HG02870 (cell line): Measurements from ENCODE around the gene FAM216A.
"Not testable (repeated sequence)": the region's sequence is repeated elsewhere in the genome, so short reads cannot be mapped to it uniquely, and the experiment has no call there.

Experiments used
- ATAC-seq: cut with Tn5 transposase; IDR thresholded peaks from one replicate; pipeline ENCODE4 v1.9.1; 2021; ENCODE audit warnings: mild to moderate bottlenecking, moderate library complexity; ENCODE audit not compliant: unreplicated experiment

The FAM216A gene

GRCh38 chr12:110498984-110499706 is 30.5 kb downstream of the FAM216A start:
- ATAC-seq: no peak

DNA sequence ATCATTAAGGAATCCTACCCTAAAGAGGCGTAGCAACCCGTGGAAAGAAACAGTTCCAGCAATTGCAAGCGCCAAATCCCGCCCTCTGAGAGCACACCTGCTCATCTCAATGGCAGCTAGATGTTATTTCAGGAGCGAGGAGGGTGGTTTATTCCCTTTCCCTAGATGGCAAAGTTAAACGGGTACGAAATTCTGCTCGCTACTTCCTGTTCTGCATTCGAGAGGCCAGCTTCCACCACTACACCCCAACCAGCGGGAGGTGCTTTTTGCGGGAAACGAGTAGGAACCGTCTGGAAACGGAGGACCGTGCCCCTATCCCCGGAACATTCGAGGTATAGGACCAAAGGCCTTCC is 32.7 kb downstream of the FAM216A start:
- ATAC-seq: peak; percentile 15

GRCh38 chr12:110501752-110502738 is 33.4 kb downstream of the FAM216A start, which contains the start of the genes RAD9B and VPS29:
TSS of gene RAD9B (plus strand) at chr12:110502331. CDS start at chr12:110502338, 7 bp downstream.
TSS of gene VPS29 (minus strand) at chr12:110502111. CDS start at chr12:110502051, 60 bp downstream.
- peak; percentile 86 for ATAC-seq

DNA sequence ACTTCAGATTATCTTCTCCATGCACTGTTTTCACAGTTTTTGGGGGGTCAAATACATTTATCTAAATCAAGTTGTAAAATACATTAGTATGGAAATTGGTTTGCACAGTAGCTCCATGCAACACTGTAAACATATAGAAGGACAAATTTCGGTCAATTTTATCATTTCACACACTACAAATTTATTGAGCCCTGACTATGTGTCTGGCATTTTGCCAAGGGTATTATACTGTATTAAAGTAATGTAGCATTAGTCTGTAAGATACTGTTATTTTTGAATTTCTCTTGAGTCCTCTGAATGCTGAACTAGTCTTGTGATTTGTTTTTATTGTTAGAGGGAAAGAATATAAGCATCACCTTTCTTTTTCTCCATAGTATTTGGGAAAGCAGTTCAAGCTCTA is 34.8 kb downstream of the FAM216A start:
- no peak for ATAC-seq

GRCh38 chr12:110505332-110505731 is 36.7 kb downstream of the FAM216A start:
- ATAC-seq: no peak

- ATAC-seq: no peak
These were observed 39.5 kb downstream of the FAM216A start for GRCh38 chr12:110508071-110508586.

- no peak for ATAC-seq
These were observed 45.2 kb downstream of the FAM216A start for GRCh38 chr12:110513842-110514241.

DNA sequence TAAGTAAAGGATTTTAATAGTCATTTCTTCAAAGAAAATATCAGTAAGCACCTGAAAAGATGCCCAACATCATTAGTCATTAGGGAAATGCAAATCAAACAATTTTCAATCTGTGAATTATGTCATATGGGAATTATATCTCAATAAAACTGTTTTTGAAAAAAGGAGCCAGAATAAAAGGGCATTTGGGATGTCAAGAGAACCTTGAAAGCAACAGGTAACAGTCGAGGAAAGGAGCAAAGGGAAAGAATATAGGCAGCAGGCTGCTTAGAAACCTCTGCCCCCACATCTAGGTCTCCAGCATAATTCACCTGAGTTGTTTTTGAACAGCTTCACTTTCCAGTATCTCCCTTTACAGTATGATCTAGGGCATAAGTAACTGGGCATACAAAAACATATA is 45.7 kb downstream of the FAM216A start:
- ATAC-seq: no peak

- no peak for ATAC-seq
These were observed 48.4 kb downstream of the FAM216A start for GRCh38 chr12:110516995-110517394.

DNA sequence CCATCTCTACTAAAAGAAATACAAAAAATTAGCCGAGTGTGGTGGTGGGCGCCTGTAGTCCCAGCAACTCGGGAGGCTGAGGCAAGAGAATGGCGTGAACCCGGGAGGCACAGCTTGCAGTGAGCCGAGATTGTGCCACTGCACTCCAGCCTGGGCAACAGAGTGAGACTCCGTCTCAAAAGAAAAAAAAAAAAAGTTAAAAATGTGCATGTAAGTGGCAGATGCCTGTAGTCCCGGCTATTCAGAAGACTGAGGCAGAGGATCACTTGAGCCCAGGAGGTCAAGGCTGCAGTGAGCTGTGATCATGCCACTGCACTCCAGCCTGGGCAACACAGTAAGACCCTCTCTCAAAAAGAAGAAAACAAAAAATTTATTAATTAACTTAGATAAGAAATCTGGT is 49.4 kb downstream of the FAM216A start:
- ATAC-seq: not testable (repeated sequence)

DNA sequence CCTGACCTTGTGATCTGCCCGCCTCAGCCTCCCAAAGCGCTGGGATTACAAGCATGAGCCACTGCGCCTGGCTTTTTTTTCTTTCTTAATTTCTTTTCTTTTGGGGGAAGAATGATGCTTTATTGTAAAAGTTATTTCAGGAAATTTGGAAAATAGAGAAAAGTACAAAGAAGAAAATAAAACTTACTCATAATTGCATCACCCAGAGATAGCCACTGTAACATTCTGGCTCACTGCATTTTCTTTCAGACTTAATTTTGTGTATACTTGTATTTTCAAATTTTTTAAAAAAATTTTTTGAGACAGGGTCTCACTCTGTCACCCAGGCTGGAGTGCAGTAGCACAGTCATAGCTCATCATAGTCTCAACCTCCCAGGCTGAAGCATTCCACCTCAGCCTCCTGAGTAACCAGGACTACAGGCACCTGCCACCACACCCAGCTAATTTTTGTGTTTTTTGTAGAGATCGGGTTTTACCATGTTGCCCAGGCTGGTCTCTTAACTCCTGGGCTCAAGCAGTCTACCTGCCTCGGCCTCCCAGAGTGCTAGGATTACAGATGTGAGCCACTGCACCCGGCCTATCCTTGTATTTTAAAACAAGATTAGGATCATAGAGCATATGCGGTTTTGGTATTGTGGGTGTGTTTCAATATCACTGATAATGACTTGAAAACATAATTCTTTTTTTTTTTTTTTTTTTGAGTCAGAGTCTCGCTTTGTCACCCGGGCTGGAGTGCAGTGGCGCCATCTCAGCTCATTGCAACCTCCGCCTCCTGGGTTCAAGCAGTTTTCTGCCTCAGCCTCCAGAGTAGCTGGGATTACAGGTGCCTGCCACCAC is 52.4 kb downstream of the FAM216A start:
- not testable (repeated sequence) for ATAC-seq

- ATAC-seq: no peak
These were observed 59.7 kb downstream of the FAM216A start for GRCh38 chr12:110528277-110528839.

- no peak for ATAC-seq
These were observed 61.9 kb downstream of the FAM216A start for GRCh38 chr12:110530511-110530910.

DNA sequence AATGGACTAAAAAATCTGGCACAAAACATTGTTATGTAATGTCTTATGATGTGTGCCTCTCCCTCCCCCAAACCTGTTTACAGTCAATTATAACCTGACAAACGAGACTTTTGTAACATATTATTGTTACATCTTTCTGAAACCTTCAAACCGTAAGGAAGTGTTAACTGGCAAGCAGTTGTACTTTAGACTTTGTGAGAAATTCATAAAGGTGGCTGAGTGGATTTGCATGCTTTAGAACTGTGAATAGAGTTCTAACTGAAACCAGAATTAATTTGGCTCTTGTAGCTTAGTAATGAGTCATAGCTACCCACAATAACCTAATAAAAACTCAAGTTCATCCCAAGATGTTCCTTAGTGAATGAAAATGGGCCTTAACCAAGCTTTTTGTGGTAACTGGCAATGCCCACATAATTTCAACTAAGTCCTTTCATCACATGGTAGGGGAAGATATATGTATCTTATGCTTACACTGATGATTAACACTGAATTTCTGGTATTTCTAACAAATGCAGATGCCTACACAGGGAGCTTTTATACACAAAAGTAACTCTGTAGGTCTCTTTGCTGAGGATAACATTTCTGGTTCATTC is 63.2 kb downstream of the FAM216A start:
- peak; percentile 81 for ATAC-seq

DNA sequence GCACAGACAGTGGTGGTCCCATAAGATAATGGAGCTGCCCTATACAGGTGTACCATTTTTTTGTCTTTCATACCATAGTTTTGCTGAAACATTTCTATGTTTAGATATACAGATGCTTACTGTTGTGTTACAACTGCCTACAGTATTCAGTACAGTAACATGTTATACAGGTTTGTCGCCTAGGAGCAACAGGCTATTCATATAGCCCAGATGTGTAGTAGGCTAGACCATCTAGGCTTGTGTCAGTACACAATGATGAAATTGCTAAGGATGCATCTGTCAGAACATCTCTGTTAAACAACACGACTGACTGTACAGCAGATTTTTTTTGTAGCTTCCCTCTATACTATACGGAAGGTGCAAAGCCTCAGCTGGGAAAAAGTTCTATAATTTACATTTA is 64.0 kb downstream of the FAM216A start:
- no peak for ATAC-seq

GRCh38 chr12:110533607-110534006 is 65.0 kb downstream of the FAM216A start:
- ATAC-seq: no peak

- no peak for ATAC-seq
These were observed 66.2 kb downstream of the FAM216A start for GRCh38 chr12:110534811-110535210.

DNA sequence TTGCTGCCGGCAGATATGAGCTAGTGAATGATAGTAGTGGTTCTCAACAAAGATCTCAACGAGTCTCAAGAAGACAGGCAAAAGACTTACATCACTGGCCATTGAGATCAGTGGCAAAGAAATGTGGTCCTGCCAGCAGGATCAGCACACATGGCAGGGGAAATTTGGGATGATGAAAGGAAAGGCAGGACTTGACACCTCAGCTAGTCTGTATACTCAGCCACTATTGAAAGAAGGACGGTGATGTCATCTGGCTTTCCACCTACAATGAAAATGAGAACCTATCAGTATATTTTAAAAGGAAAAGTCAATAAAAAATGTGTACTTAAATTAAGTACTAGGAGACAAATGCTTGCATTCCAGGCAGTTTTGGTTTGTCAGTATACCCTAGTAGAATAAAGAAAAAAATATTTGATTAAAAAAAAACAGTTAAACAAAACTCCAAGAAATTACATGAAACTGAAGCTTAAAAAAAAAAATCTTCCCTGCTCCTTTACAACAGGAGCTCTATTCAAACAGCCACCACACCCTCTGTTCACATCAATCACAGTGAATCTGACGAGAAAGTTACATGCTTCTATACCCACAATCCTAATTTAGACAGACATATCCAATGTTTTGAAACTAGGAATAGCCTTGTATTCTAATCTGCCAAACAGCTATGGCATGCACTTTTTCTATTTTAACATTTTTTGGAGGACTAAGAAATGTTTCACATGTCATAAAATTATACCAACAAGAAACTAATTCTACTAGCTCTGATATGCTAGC is 68.4 kb downstream of the FAM216A start:
- ATAC-seq: no peak
